ENCODE results near the gene LHX3. TPM values are rescaled to one million over a fixed set of nuclear protein-coding genes. Genes with fewer than 3 reads are reported as not detected.

LHX3 gene
- total and polyA plus RNA-seq, 2 of the 8 experiments (the other 6 are each of a cell fraction or from before 2014, with no cell fraction given), result 0.02 TPM; not detected in 1

- Histone ChIP-seq H2BK120ac (replicated peaks; ENCODE audit: low read depth, low read length) (no peak overlapping the region), H2BK15ac (ENCODE audit: low read length) (no peak overlapping the region), H3K27me3 (replicated peaks in 1 of 4; ENCODE audit: control insufficient read depth in 3 of 4, extremely low read depth in 1 of 4, insufficient read depth in 3 of 4, low read length in 3 of 4) (peaks cover 67 to 86% (median 83%) of the 10 kb centered on the region in 4 experiments), H3K9me3 (ENCODE audit: insufficient read depth in 2 of 2, low read depth in 1 of 2, low read length in 1 of 2) (no peaks in the 10 kb centered on the region), H4K91ac (replicated peaks; ENCODE audit: insufficient read length, low read length) (no peak overlapping the region), H3K4me2 (ENCODE audit: insufficient read depth in 1 of 2, low read depth in 2 of 2, low read length in 2 of 2) (peak overlapping the region; percentile 59 to 72), H3K23me2 (ENCODE audit: low read depth, low read length) (peaks cover 7% of the 10 kb centered on the region; the same call in 1 of the 2 replicates), H3K23ac (ENCODE audit: insufficient read length) (no peak overlapping the region), H3K9ac (replicated peaks in 1 of 4; ENCODE audit: extremely low read depth in 1 of 4, low read depth in 3 of 4, low read length in 3 of 4) (no peak overlapping the region), H3K4me1 (replicated peaks in 1 of 4; ENCODE audit: control insufficient read depth in 3 of 4, insufficient read depth in 4 of 4, low read length in 3 of 4) (peaks cover 3 to 31% (median 26%) of the 10 kb centered on the region in 4 experiments), H3K4ac (replicated peaks; ENCODE audit: insufficient read length, low read depth, low read length) (no peak overlapping the region), H2BK5ac (ENCODE audit: low read depth, low read length) (no peak overlapping the region), H2AFZ (ENCODE audit: low read length) (no peak overlapping the region), H2BK12ac (ENCODE audit: low read depth, low read length) (no peak overlapping the region), H3K27ac (ENCODE audit: low read depth, low read length) (no peak overlapping the region), H3K79me1 (ENCODE audit: low read depth, low read length) (no peaks in the 10 kb centered on the region), H2AK5ac (ENCODE audit: low read depth, low read length) (no peak overlapping the region), H3K18ac (ENCODE audit: extremely low read depth, low read length) (no peak overlapping the region; the same call in 1 of the 2 replicates), H3K79me2 (ENCODE audit: control insufficient read depth in 1 of 2, insufficient read depth in 2 of 2, low read length in 2 of 2) (no peaks in the 10 kb centered on the region), H4K8ac (ENCODE audit: extremely low read depth, insufficient read depth, low read length) (peak overlapping the region; percentile 60; the same call in 1 of the 2 replicates), H4K20me1 (replicated peaks in 1 of 2; ENCODE audit: control insufficient read depth in 1 of 2, insufficient read depth in 2 of 2, low read length in 2 of 2) (peaks cover 7 to 12% of the 10 kb centered on the region in 2 experiments), H3K14ac (ENCODE audit: insufficient read length) (no peak overlapping the region), H2BK20ac (ENCODE audit: low read length) (no peak overlapping the region), H4K5ac (ENCODE audit: insufficient read length, low read depth, low read length) (no peak overlapping the region), H3K56ac (replicated peaks; ENCODE audit: insufficient read length, low read depth, low read length) (no peak overlapping the region), H3K4me3 (ENCODE audit: extremely low read depth in 1 of 4, insufficient read depth in 2 of 4, low read depth in 3 of 4, low read length in 4 of 4) (peak overlapping the region in 3 of 4 experiments; percentile 9 to 58 (median 21); a peak in 5 of 8 replicates), H3K36me3 (ENCODE audit: control insufficient read depth in 2 of 4, insufficient read depth in 4 of 4, low read length in 3 of 4) (peaks cover 0 to 7% (median 0%) of the 10 kb centered on the region in 4 experiments; a peak in 1 of 8 replicates)
- WGBS, 2 experiments (ENCODE audit: extremely low coverage in 1 of 2, insufficient coverage in 1 of 2, insufficient read length in 1 of 2, insufficient replicate concordance in 2 of 2, low coverage in 1 of 2, low lambda C conversion rate in 2 of 2, missing lambda C conversion rate in 1 of 2), result 6% methylated on average over 42 of the region's 96 CpGs; no CpG with 5 or more reads in 1 of the 2 experiments
- POLR2A ChIA-PET (ENCODE audit: partially characterized antibody), result interaction anchor here (1.0 to 2.3 kb wide), 5 partner anchors 9 to 61 kb away, joined by 3 to 9 read pairs (median 4); no protein-coding TSS in a partner anchor
- no peak for FAIRE-seq
- DNase-seq (ENCODE audit: low read depth in 1 of 2, low spot score in 2 of 2), result peak in 1 of 2 experiments; percentile 57
- CTCF ChIA-PET (ENCODE audit: partially characterized antibody), result interaction anchor here (1.2 to 1.4 kb wide), 2 partner anchors 23 to 59 kb away, joined by 3 to 7 read pairs; no protein-coding TSS in a partner anchor
- TF ChIP-seq SP1 (IDR thresholded peaks at IDR 0.05; ENCODE audit: low read depth, low read length) (no peak), EP300 (IDR thresholded peaks at IDR 0.05; ENCODE audit: borderline replicate concordance in 1 of 2, low read depth in 2 of 2, low read length in 2 of 2) (no peak), E2F6 (IDR thresholded peaks at IDR 0.05) (no peak), SUZ12 (IDR thresholded peaks at IDR 0.05; ENCODE audit: low read length) (peak; percentile 96), KDM1A (IDR thresholded peaks at IDR 0.05; ENCODE audit: borderline replicate concordance, low read length) (no peak), GTF2F1 (IDR thresholded peaks at IDR 0.05; ENCODE audit: borderline replicate concordance, low read depth, low read length) (no peak), HDAC2 (IDR thresholded peaks at IDR 0.05; ENCODE audit: borderline replicate concordance in 1 of 2, low read depth in 2 of 2, low read length in 2 of 2) (no peak), CHD1 (IDR thresholded peaks at IDR 0.05; ENCODE audit: low read depth, low read length) (no peak), POLR2AphosphoS5 (IDR thresholded peaks at IDR 0.05; ENCODE audit: low read depth, low read length) (no peak), EZH2 (IDR thresholded peaks at IDR 0.05; ENCODE audit: low read depth, low read length, severe bottlenecking) (peak; percentile 99)
These were observed 11.6 kb downstream of the LHX3 start for GRCh38 chr9:136193127-136193890.

Data from H1 (cell line).